ENCODE data around the gene ARL4A. TPM values are rescaled to one million over a fixed set of nuclear protein-coding genes. Genes with fewer than 3 reads are reported as not detected.

ARL4A gene
- total RNA-seq, 1 donor: 25.3 TPM

GRCh38 chr7:12713625-12714378 is 26.4 kb downstream of the ARL4A start:
- no peak for TF ChIP-seq CTCF (IDR thresholded peaks at IDR 0.05; ENCODE audit: extremely low read depth, low read depth, low read length)
- Histone ChIP-seq H3K4me3 (ENCODE audit: insufficient read depth, low read length) (no peak overlapping the region), H2AFZ (ENCODE audit: low read length) (no peak overlapping the region), H3K4me2 (ENCODE audit: insufficient read depth, low read length) (no peak overlapping the region), H3K4me1 (ENCODE audit: insufficient read depth, low read length) (peaks cover 30% of the 10 kb centered on the region), H3K9me3 (ENCODE audit: low read depth, low read length) (no peaks in the 10 kb centered on the region), H3K27me3 (ENCODE audit: insufficient read depth, low read length) (no peaks in the 10 kb centered on the region), H3K27ac (ENCODE audit: low read depth, low read length) (no peak overlapping the region), H4K20me1 (ENCODE audit: insufficient read depth, low read length) (no peaks in the 10 kb centered on the region), H3K36me3 (ENCODE audit: insufficient read depth, low read length) (no peaks in the 10 kb centered on the region), H3K79me2 (ENCODE audit: insufficient read depth, low read length) (no peaks in the 10 kb centered on the region)
- DNase-seq (ENCODE audit: insufficient read length, low spot score, missing footprints): no peak

GRCh38 chr7:12714379-12714737 is 26.9 kb downstream of the ARL4A start:
- peaks cover 34% of the 10 kb centered on the region for H3K4me1 ChIP-seq (ENCODE audit: insufficient read depth, low read length)
- H3K9me3 ChIP-seq (ENCODE audit: low read depth, low read length): no peaks in the 10 kb centered on the region
- no peaks in the 10 kb centered on the region for H3K36me3 ChIP-seq (ENCODE audit: insufficient read depth, low read length)
- no peaks in the 10 kb centered on the region for H3K79me2 ChIP-seq (ENCODE audit: insufficient read depth, low read length)
- H3K27me3 ChIP-seq (ENCODE audit: insufficient read depth, low read length): no peaks in the 10 kb centered on the region
- H3K27ac ChIP-seq (ENCODE audit: low read depth, low read length): no peak overlapping the region
- TF ChIP-seq CTCF (IDR thresholded peaks at IDR 0.05; ENCODE audit: extremely low read depth, low read depth, low read length): no peak
- no peak overlapping the region for H3K4me2 ChIP-seq (ENCODE audit: insufficient read depth, low read length)
- H4K20me1 ChIP-seq (ENCODE audit: insufficient read depth, low read length): no peaks in the 10 kb centered on the region
- H3K4me3 ChIP-seq (ENCODE audit: insufficient read depth, low read length): no peak overlapping the region
- DNase-seq (ENCODE audit: insufficient read length, low spot score, missing footprints): no peak
- H2AFZ ChIP-seq (ENCODE audit: low read length): no peak overlapping the region

GRCh38 chr7:12715372-12716133 is 28.1 kb downstream of the ARL4A start:
- no peaks in the 10 kb centered on the region for H3K9me3 ChIP-seq (ENCODE audit: low read depth, low read length)
- no peaks in the 10 kb centered on the region for H3K79me2 ChIP-seq (ENCODE audit: insufficient read depth, low read length)
- H3K4me2 ChIP-seq (ENCODE audit: insufficient read depth, low read length): peak overlapping the region; percentile 85
- peak overlapping the region; percentile 82 for H2AFZ ChIP-seq (ENCODE audit: low read length)
- H3K27me3 ChIP-seq (ENCODE audit: insufficient read depth, low read length): no peaks in the 10 kb centered on the region
- TF ChIP-seq CTCF (IDR thresholded peaks at IDR 0.05; ENCODE audit: extremely low read depth, low read depth, low read length): no peak
- no peaks in the 10 kb centered on the region for H3K36me3 ChIP-seq (ENCODE audit: insufficient read depth, low read length)
- peak; percentile 84 for DNase-seq (ENCODE audit: insufficient read length, low spot score, missing footprints)
- peaks cover 34% of the 10 kb centered on the region for H3K4me1 ChIP-seq (ENCODE audit: insufficient read depth, low read length)
- no peaks in the 10 kb centered on the region for H4K20me1 ChIP-seq (ENCODE audit: insufficient read depth, low read length)
- peak overlapping the region; percentile 62 for H3K4me3 ChIP-seq (ENCODE audit: insufficient read depth, low read length)
- H3K27ac ChIP-seq (ENCODE audit: low read depth, low read length): peak overlapping the region; percentile 62

GRCh38 chr7:12716134-12716681 is 28.8 kb downstream of the ARL4A start:
- Histone ChIP-seq H2AFZ (ENCODE audit: low read length) (peak overlapping the region; percentile 82), H3K79me2 (ENCODE audit: insufficient read depth, low read length) (no peaks in the 10 kb centered on the region), H3K27ac (ENCODE audit: low read depth, low read length) (peak overlapping the region; percentile 62), H3K27me3 (ENCODE audit: insufficient read depth, low read length) (no peaks in the 10 kb centered on the region), H3K4me2 (ENCODE audit: insufficient read depth, low read length) (peak overlapping the region; percentile 85), H3K4me3 (ENCODE audit: insufficient read depth, low read length) (peak overlapping the region; percentile 62), H3K4me1 (ENCODE audit: insufficient read depth, low read length) (peaks cover 34% of the 10 kb centered on the region), H3K36me3 (ENCODE audit: insufficient read depth, low read length) (no peaks in the 10 kb centered on the region), H3K9me3 (ENCODE audit: low read depth, low read length) (no peaks in the 10 kb centered on the region), H4K20me1 (ENCODE audit: insufficient read depth, low read length) (no peaks in the 10 kb centered on the region)
- TF ChIP-seq CTCF (IDR thresholded peaks at IDR 0.05; ENCODE audit: extremely low read depth, low read depth, low read length): no peak
- no peak for DNase-seq (ENCODE audit: insufficient read length, low spot score, missing footprints)

Data from osteoblast (primary cell).